GM23248 (cell line): ENCODE results near the gene LIX1.

Experiments
- EZH2 ChIP-seq: fragments of 200-600 bp; sonication (generic); IDR thresholded peaks from 2 replicates; pipeline ENCODE4 v1.6.1; 2018; ENCODE audit warnings: antibody characterized with exemption, mild to moderate bottlenecking; ENCODE audit not compliant: insufficient read depth, poor library complexity, severe bottlenecking
- EZH2phosphoT487 ChIP-seq: fragments of 200-600 bp; sonication (generic); IDR thresholded peaks from 2 replicates; pipeline ENCODE4 v1.6.1; 2018; ENCODE audit warnings: antibody characterized with exemption, moderate library complexity, mild to moderate bottlenecking, low read depth; ENCODE audit not compliant: insufficient read depth

GRCh38 chr5:97125125-97125683, 17.2 kb downstream of the LIX1 start:
- TF ChIP-seq EZH2phosphoT487 (no peak), EZH2 (no peak)
